Type B pancreatic cell (in vitro differentiated cells): Measurements from ENCODE around the gene SPRING1. TPM values are rescaled to one million over a fixed set of nuclear protein-coding genes. Genes with fewer than 3 reads are reported as not detected.
"Not testable (repeated sequence)": the region's sequence is repeated elsewhere in the genome, so short reads cannot be mapped to it uniquely, and the experiment has no call there.

ENCODE experiments used
- DNase-seq: peaks from one replicate; pipeline ENCODE4 v3.0.0; 2021; ENCODE audit warnings: mixed read lengths; ENCODE audit not compliant: unreplicated experiment; ENCODE audit errors: extremely low spot score
- H3K27ac Mint-ChIP-seq: 2 replicates; pipeline ENCODE4 v1.8.0; 2021; ENCODE audit warnings: mild to moderate bottlenecking, mixed read lengths
- H3K27me3 Mint-ChIP-seq: 2 replicates; pipeline ENCODE4 v1.8.0; 2021; ENCODE audit warnings: mixed read lengths
- H3K36me3 Mint-ChIP-seq: 2 replicates; pipeline ENCODE4 v1.8.0; 2021; ENCODE audit warnings: mixed read lengths
- H3K4me1 Mint-ChIP-seq: one replicate; pipeline ENCODE4 v1.8.0; 2021; ENCODE audit warnings: mixed read lengths; ENCODE audit not compliant: unreplicated experiment
- H3K4me3 Mint-ChIP-seq: 2 replicates; pipeline ENCODE4 v1.8.0; 2021; ENCODE audit warnings: mild to moderate bottlenecking, mixed read lengths
- H3K9me3 Mint-ChIP-seq: 2 replicates; pipeline ENCODE4 v1.8.0; 2021; ENCODE audit warnings: mixed read lengths
- CTCF ChIP-seq: fragments of 200-600 bp; sonication (generic); conservative IDR thresholded peaks from 2 replicates; pipeline ENCODE4 v1.5.0; 2021; ENCODE audit warnings: antibody characterized with exemption, mild to moderate bottlenecking
- total RNA-seq: library from RNA; stranded (reverse); gene quantifications from 2 replicates; pipeline ENCODE4 v1.2.1, GENCODE V29; 2021; ENCODE audit warnings: low replicate concordance

Gene SPRING1
- total RNA-seq, 1 donor from 2014 or later = 48.6 TPM

GRCh38 chr12:116750298-116750697, 12.4 kb upstream of the SPRING1 start:
- Mint-ChIP-seq H3K27me3 (no peaks in the 10 kb centered on the region), H3K36me3 (peaks cover 13% of the 10 kb centered on the region), H3K4me3 (no peak overlapping the region), H3K27ac (no peak overlapping the region), H3K9me3 (no peaks in the 10 kb centered on the region), H3K4me1 (no peaks in the 10 kb centered on the region)
- no peak for TF ChIP-seq CTCF
- no peak for DNase-seq

- H3K4me1 Mint-ChIP-seq = no peaks in the 10 kb centered on the region
- H3K9me3 Mint-ChIP-seq = no peaks in the 10 kb centered on the region
- no peak for TF ChIP-seq CTCF
- H3K27me3 Mint-ChIP-seq = no peaks in the 10 kb centered on the region
- no peak overlapping the region for H3K27ac Mint-ChIP-seq
- H3K4me3 Mint-ChIP-seq = no peak overlapping the region
- H3K36me3 Mint-ChIP-seq = peaks cover 12% of the 10 kb centered on the region
- no peak for DNase-seq
Measured at GRCh38 chr12:116749884-116750283, 12.0 kb upstream of the SPRING1 start.

- DNase-seq = no peak
- Mint-ChIP-seq H3K4me1 (no peaks in the 10 kb centered on the region), H3K9me3 (no peaks in the 10 kb centered on the region), H3K4me3 (no peak overlapping the region), H3K27ac (no peak overlapping the region), H3K27me3 (no peaks in the 10 kb centered on the region), H3K36me3 (no peaks in the 10 kb centered on the region)
- TF ChIP-seq CTCF = no peak
Measured at GRCh38 chr12:116745554-116745953, 7.7 kb upstream of the SPRING1 start.

GRCh38 chr12:116744766-116745165, 6.9 kb upstream of the SPRING1 start:
- Mint-ChIP-seq H3K27ac (no peak overlapping the region), H3K36me3 (no peaks in the 10 kb centered on the region), H3K27me3 (no peaks in the 10 kb centered on the region), H3K4me3 (no peak overlapping the region), H3K4me1 (no peaks in the 10 kb centered on the region), H3K9me3 (no peaks in the 10 kb centered on the region)
- DNase-seq = no peak
- TF ChIP-seq CTCF = no peak

GRCh38 chr12:116742787-116743186, 4.9 kb upstream of the SPRING1 start:
- H3K9me3 Mint-ChIP-seq, H3K27me3 Mint-ChIP-seq, H3K36me3 Mint-ChIP-seq, H3K27ac Mint-ChIP-seq, DNase-seq, H3K4me3 Mint-ChIP-seq, H3K4me1 Mint-ChIP-seq: not testable (repeated sequence)

- H3K9me3 Mint-ChIP-seq = no peaks in the 10 kb centered on the region
- no peak overlapping the region for H3K4me3 Mint-ChIP-seq
- no peak for DNase-seq
- H3K27ac Mint-ChIP-seq = no peak overlapping the region
- peaks cover 5% of the 10 kb centered on the region for H3K36me3 Mint-ChIP-seq
- H3K4me1 Mint-ChIP-seq = peaks cover 13% of the 10 kb centered on the region
- no peaks in the 10 kb centered on the region for H3K27me3 Mint-ChIP-seq
- TF ChIP-seq CTCF = no peak
Measured at GRCh38 chr12:116739381-116739887, 1.6 kb upstream of the SPRING1 start.
